Type B pancreatic cell (in vitro differentiated cells): Measurements from ENCODE around the gene PCSK1N. TPM values are rescaled to one million over a fixed set of nuclear protein-coding genes. Genes with fewer than 3 reads are reported as not detected.
A peak's percentile ranks its signal among the peaks of the same experiment; 100 is the strongest.

Source experiments
- DNase-seq: peaks from one replicate; pipeline ENCODE4 v3.0.0; 2021; ENCODE audit warnings: mixed read lengths; ENCODE audit not compliant: unreplicated experiment; ENCODE audit errors: extremely low spot score
- H3K27ac Mint-ChIP-seq: 2 replicates; pipeline ENCODE4 v1.8.0; 2021; ENCODE audit warnings: mild to moderate bottlenecking, mixed read lengths
- H3K27me3 Mint-ChIP-seq: 2 replicates; pipeline ENCODE4 v1.8.0; 2021; ENCODE audit warnings: mixed read lengths
- H3K36me3 Mint-ChIP-seq: 2 replicates; pipeline ENCODE4 v1.8.0; 2021; ENCODE audit warnings: mixed read lengths
- H3K4me1 Mint-ChIP-seq: one replicate; pipeline ENCODE4 v1.8.0; 2021; ENCODE audit warnings: mixed read lengths; ENCODE audit not compliant: unreplicated experiment
- H3K4me3 Mint-ChIP-seq: 2 replicates; pipeline ENCODE4 v1.8.0; 2021; ENCODE audit warnings: mild to moderate bottlenecking, mixed read lengths
- H3K9me3 Mint-ChIP-seq: 2 replicates; pipeline ENCODE4 v1.8.0; 2021; ENCODE audit warnings: mixed read lengths
- CTCF ChIP-seq: fragments of 200-600 bp; sonication (generic); conservative IDR thresholded peaks from 2 replicates; pipeline ENCODE4 v1.5.0; 2021; ENCODE audit warnings: antibody characterized with exemption, mild to moderate bottlenecking
- total RNA-seq: library from RNA; stranded (reverse); gene quantifications from 2 replicates; pipeline ENCODE4 v1.2.1, GENCODE V29; 2021; ENCODE audit warnings: low replicate concordance

Gene PCSK1N
- total RNA-seq, 1 donor from 2014 or later, result 109 TPM

- H3K36me3 Mint-ChIP-seq, result no peaks in the 10 kb centered on the region
- H3K27me3 Mint-ChIP-seq, result no peaks in the 10 kb centered on the region
- TF ChIP-seq CTCF, result no peak
- no peak overlapping the region for H3K4me3 Mint-ChIP-seq
- DNase-seq, result no peak
- H3K4me1 Mint-ChIP-seq, result no peaks in the 10 kb centered on the region
- H3K9me3 Mint-ChIP-seq, result no peaks in the 10 kb centered on the region
- peak overlapping the region; percentile 75 for H3K27ac Mint-ChIP-seq
These were observed 41.0 kb downstream of the PCSK1N start for GRCh38 chrX:48794340-48794910.

- H3K9me3 Mint-ChIP-seq, result no peaks in the 10 kb centered on the region
- no peak for DNase-seq
- no peak overlapping the region for H3K4me3 Mint-ChIP-seq
- no peaks in the 10 kb centered on the region for H3K4me1 Mint-ChIP-seq
- TF ChIP-seq CTCF, result no peak
- peak overlapping the region; percentile 75 for H3K27ac Mint-ChIP-seq
- no peaks in the 10 kb centered on the region for H3K27me3 Mint-ChIP-seq
- H3K36me3 Mint-ChIP-seq, result no peaks in the 10 kb centered on the region
These were observed 41.5 kb downstream of the PCSK1N start for GRCh38 chrX:48793935-48794334.

- TF ChIP-seq CTCF, result no peak
- no peak for DNase-seq
- H3K27ac Mint-ChIP-seq, result no peak overlapping the region
- H3K4me3 Mint-ChIP-seq, result no peak overlapping the region
- H3K4me1 Mint-ChIP-seq, result no peaks in the 10 kb centered on the region
- H3K36me3 Mint-ChIP-seq, result no peaks in the 10 kb centered on the region
- no peaks in the 10 kb centered on the region for H3K9me3 Mint-ChIP-seq
- H3K27me3 Mint-ChIP-seq, result peaks cover 9% of the 10 kb centered on the region
These were observed 43.2 kb downstream of the PCSK1N start for GRCh38 chrX:48792219-48792618.

- no peak for TF ChIP-seq CTCF
- no peak for DNase-seq
- H3K4me1 Mint-ChIP-seq, result no peaks in the 10 kb centered on the region
- H3K36me3 Mint-ChIP-seq, result no peaks in the 10 kb centered on the region
- H3K9me3 Mint-ChIP-seq, result no peaks in the 10 kb centered on the region
- no peak overlapping the region for H3K27ac Mint-ChIP-seq
- peaks cover 14% of the 10 kb centered on the region for H3K27me3 Mint-ChIP-seq
- H3K4me3 Mint-ChIP-seq, result no peak overlapping the region
These were observed 44.2 kb downstream of the PCSK1N start for GRCh38 chrX:48791063-48791820.

- H3K4me1 Mint-ChIP-seq, result no peaks in the 10 kb centered on the region
- peaks cover 15% of the 10 kb centered on the region for H3K27me3 Mint-ChIP-seq
- no peak overlapping the region for H3K27ac Mint-ChIP-seq
- DNase-seq, result no peak
- no peak for TF ChIP-seq CTCF
- H3K9me3 Mint-ChIP-seq, result no peaks in the 10 kb centered on the region
- H3K4me3 Mint-ChIP-seq, result no peak overlapping the region
- H3K36me3 Mint-ChIP-seq, result no peaks in the 10 kb centered on the region
These were observed 44.9 kb downstream of the PCSK1N start for GRCh38 chrX:48790477-48790876.
